GM10266 (cell line): ENCODE measurements around the gene ZNF627.
"Not testable (repeated sequence)": the region's sequence is repeated elsewhere in the genome, so short reads cannot be mapped to it uniquely, and the experiment has no call there.

Experiments
- DNase-seq: peaks from one replicate; pipeline ENCODE4 v3.0.0; 2012; ENCODE audit errors: extremely low spot score
- CTCF ChIP-seq: IDR thresholded peaks from 2 replicates; pipeline ENCODE4 v1.5.1; 2012; ENCODE audit warnings: mild to moderate bottlenecking, low read depth; ENCODE audit not compliant: control insufficient read depth, insufficient read depth; ENCODE audit errors: missing control alignments

ZNF627 gene

GRCh38 chr19:11563532-11563931 lies 33.8 kb upstream of the ZNF627 start:
- TF ChIP-seq CTCF, result no peak
- DNase-seq, result no peak

- DNase-seq, result not testable (repeated sequence)
Observed at GRCh38 chr19:11564082-11564807, 33.0 kb upstream of the ZNF627 start.

GRCh38 chr19:11565649-11565980 lies 31.7 kb upstream of the ZNF627 start:
- not testable (repeated sequence) for DNase-seq

- no peak for DNase-seq
- TF ChIP-seq CTCF, result no peak
Observed at GRCh38 chr19:11566164-11566563, 31.1 kb upstream of the ZNF627 start.

- TF ChIP-seq CTCF, result no peak
- no peak for DNase-seq
Observed at GRCh38 chr19:11570039-11570462, 27.2 kb upstream of the ZNF627 start.

- DNase-seq, result not testable (repeated sequence)
Observed at GRCh38 chr19:11573354-11573753, 23.9 kb upstream of the ZNF627 start.

GRCh38 chr19:11573763-11574162 lies 23.5 kb upstream of the ZNF627 start:
- not testable (repeated sequence) for DNase-seq

GRCh38 chr19:11574689-11575088 lies 22.6 kb upstream of the ZNF627 start:
- no peak for DNase-seq
- TF ChIP-seq CTCF, result no peak

- TF ChIP-seq CTCF, result no peak
- no peak for DNase-seq
Observed at GRCh38 chr19:11576227-11576626, 21.1 kb upstream of the ZNF627 start.
